GM12891 (cell line): ENCODE data around the gene RTP5. TPM values are rescaled to one million over a fixed set of nuclear protein-coding genes. Genes with fewer than 3 reads are reported as not detected.
"Not testable (repeated sequence)": the region's sequence is repeated elsewhere in the genome, so short reads cannot be mapped to it uniquely, and the experiment has no call there.

Experiments
- DNase-seq: peaks from one replicate; pipeline ENCODE4 v3.0.0; 2011; ENCODE audit warnings: low spot score; ENCODE audit not compliant: insufficient read length
- FAIRE-seq: peaks from 2 replicates; lab custom pipeline; 2011; peaks lifted over from hg19 to GRCh38; lab: Jason Lieb, UNC
- PAX5 ChIP-seq: IDR thresholded peaks from 2 replicates; pipeline ENCODE4 v1.6.1; 2011; ENCODE audit warnings: low read length, moderate library complexity, mild to moderate bottlenecking; ENCODE audit not compliant: insufficient read depth, severe bottlenecking
- POLR2A ChIP-seq: IDR thresholded peaks from 2 replicates; pipeline ENCODE4 v1.6.1; 2011; ENCODE audit warnings: low read depth, low read length, control low read depth
- POLR2AphosphoS5 ChIP-seq: IDR thresholded peaks from 2 replicates; pipeline ENCODE4 v1.6.1; 2011; ENCODE audit warnings: low read depth, low read length, control low read depth
- POU2F2 ChIP-seq: IDR thresholded peaks from 2 replicates; pipeline ENCODE4 v1.6.1; 2011; ENCODE audit warnings: low read depth, mild to moderate bottlenecking, control low read depth, low read length, moderate library complexity
- SPI1 ChIP-seq: IDR thresholded peaks from 2 replicates; pipeline ENCODE4 v1.6.1; 2011; ENCODE audit warnings: low read depth, low read length, control low read depth
- TAF1 ChIP-seq: IDR thresholded peaks from 2 replicates; pipeline ENCODE4 v1.6.1; 2011; ENCODE audit warnings: low read depth, low read length, control low read depth
- polyA plus RNA-seq: library from polyadenylated mRNA; unstranded; fragments of >200 nt; gene quantifications from one replicate; pipeline ENCODE4 v1.2.1, GENCODE V29; 2012; ENCODE audit warnings: low read depth, missing spikeins, inconsistent platforms; ENCODE audit not compliant: missing spikeins

The RTP5 gene
- 0.17 TPM for polyA plus RNA-seq

DNA sequence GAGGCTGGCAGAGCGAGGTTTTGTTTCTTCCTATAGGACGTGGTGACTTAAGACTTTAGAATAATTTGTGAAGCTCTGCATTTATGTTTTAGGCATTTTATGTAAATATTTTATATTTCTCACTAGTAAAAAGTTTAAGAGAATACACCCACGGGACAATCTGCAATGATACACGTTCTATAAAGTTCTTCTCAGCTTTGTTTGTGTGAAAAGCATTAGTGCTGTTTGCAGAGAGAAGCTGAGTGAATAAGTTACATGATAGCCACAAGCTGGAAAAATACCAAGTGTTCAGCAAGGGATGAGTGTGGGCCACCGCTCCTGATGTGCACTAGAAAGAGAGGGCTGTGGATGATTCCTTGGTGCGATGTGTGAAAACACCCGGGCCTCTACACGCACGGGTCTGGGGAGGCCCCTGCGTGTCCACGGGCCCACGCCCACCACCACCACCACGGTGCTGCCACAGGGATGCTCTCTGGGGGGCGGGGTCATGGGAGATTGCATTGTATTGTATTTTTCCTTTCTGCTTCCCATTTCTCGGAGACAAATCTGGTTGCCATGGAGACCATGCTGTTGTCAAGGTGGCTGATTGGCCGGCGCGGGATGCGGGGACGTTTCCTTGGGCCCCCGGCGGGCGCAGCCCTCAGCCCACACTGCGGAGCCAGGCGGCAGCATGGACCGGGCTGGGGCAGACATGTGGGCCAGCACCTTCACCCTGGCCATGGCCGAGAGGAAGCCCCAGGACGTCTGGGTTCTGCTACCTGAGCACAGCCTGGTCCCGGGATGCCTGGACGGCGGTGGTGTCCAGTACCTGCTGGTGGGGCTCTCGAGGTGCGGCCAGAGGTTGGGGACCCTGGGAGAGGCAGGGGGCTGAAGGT is at the start of gene RTP5:
TSS of gene RTP5 (plus strand) at position 643 of the 875 bp plus-strand sequence. CDS start at position 671, 28 bp downstream.
- DNase-seq (no peak), FAIRE-seq (no peak)
- TF ChIP-seq POU2F2 (no peak), POLR2AphosphoS5 (no peak), POLR2A (no peak), TAF1 (no peak), SPI1 (no peak), PAX5 (no peak)

DNA sequence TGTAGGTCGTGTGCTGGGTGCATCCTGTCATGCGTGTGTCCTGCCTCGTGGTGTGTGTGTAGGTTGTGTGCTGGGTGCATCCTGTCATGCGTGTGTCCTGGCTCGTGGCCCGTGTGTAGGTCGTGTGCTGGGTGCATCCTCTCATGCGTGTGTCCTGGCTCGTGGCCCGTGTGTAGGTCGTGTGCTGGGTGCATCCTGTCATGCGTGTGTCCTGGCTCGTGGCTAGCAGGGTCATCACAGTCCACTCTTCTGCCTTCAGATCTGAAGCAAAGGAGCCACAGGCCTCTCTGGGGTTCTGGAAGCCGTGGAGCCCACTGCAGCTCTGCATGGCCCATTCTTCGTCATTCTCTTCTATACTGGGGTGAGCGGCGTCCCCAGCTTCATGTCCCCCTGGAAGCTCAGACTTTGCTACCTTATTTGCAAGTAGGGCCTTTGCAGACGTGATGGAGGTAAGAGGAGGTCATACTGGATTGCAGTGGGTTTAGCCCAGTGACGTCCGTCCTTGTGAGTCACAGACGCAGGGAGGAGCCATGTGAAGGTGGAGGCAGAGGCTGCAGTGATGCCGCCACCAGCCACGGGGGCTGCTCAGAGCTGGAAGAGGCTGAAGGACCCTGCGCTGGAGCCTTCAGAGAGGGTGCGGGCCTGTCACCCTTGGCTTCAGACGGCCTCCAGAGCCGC is 49.4 kb upstream of the RTP5 start:
- DNase-seq, FAIRE-seq: not testable (repeated sequence)

DNA sequence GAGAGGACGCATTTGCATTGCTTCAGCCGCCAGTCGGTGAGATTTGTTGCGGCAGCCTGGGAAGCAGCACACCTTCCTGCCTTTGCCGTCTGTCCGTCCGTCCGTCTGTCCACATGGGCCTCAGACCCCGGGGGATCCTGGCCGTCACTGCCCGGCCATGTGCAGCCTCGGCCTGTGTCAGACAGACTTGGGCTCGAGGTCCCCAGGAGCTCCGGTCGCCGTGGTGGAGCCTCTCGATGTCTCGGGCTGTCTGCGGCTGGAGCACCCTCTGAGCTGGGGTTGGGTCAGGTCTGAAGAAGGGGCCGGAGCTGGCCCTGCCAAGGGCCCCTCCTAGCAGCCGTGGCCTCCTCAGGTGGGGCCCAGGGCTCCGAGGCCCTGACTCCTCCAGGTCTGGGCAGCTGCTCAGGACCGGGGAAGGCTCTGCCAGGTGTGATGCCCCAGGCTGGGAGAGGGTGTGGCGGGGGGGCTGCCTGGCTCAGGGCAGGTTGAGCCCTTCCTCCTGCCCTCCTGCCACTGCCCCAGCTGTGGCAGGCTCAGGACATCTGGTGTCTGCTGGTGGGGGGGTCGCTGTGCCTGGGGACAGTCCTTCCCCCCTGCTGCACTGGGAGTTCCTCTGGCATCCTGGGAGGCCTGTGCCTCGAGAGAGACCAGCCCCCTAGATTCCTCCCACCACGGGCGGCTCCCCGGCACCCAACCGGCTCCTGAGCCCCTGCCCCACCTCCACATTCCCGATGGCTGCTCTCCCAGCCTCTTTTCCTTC is 48.7 kb upstream of the RTP5 start:
- FAIRE-seq (no peak), DNase-seq (peak; percentile 9)
- no peak for TF ChIP-seq POLR2A
- no peak for TF ChIP-seq POU2F2
- no peak for TF ChIP-seq SPI1
- TF ChIP-seq POLR2AphosphoS5: no peak
- no peak for TF ChIP-seq PAX5
- no peak for TF ChIP-seq TAF1

DNA sequence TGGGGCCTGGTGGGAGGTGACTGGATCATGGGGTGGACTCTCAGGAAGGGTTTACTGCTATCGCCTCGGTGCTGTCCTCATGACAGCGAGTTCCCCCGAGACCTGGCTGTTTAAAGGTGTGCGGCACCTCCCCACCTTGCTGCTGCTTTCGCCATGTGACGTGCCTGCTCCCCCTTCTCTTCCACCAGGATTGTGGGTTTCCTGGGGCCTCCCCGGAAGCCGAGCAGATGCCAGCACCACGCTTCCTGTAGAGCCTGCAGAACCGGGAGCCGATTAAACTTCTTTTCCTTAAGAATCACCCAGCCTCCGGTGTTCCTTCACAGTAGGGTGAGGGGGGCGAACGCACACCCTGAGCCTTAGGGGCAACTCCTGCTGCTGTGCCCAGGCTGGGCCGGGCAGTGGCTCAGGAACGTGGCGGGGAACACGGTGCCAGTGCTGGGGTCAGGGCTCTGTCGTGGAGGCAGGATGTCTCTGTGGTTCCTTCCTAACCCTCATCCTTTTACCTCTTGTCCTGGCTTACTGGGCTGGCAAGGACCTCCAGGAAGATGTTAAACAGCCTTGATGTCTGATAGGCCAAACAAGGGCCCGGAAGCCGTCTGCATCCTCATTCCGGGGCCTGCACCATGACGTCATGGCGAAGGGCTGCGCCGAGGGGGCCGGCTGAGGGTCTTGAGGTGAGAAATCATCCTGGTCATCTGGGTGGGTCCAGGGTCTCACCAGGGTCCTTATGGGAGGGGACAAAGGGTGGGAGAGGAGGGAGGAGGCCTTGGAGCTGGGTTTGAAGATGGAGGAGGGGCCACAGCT is 47.9 kb upstream of the RTP5 start:
- TF ChIP-seq POU2F2 (no peak), POLR2A (no peak), TAF1 (no peak), PAX5 (no peak), POLR2AphosphoS5 (no peak), SPI1 (no peak)
- no peak for FAIRE-seq
- DNase-seq: peak; percentile 15

DNA sequence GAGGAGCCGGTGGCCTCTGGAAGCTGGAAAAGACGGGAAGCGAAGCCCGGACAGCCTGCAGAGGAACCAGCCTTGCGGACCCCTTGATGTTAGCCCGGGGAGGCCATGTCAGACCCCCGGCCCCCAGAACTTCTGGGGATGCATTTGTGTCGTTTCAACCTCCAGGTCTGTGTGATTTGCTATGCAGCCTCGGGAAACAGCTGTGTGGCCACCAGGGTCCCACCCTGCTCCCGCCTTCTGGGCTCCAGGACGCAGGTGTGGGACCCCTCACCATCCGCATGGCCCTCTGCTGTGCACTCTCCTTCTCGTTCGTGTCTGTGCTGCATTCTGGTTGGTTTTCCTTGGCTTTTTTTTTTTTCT is 47.3 kb upstream of the RTP5 start:
- no peak for TF ChIP-seq PAX5
- TF ChIP-seq POLR2AphosphoS5: no peak
- TF ChIP-seq TAF1: no peak
- TF ChIP-seq POLR2A: no peak
- TF ChIP-seq SPI1: no peak
- TF ChIP-seq POU2F2: no peak
- FAIRE-seq (no peak), DNase-seq (peak; percentile 18)

DNA sequence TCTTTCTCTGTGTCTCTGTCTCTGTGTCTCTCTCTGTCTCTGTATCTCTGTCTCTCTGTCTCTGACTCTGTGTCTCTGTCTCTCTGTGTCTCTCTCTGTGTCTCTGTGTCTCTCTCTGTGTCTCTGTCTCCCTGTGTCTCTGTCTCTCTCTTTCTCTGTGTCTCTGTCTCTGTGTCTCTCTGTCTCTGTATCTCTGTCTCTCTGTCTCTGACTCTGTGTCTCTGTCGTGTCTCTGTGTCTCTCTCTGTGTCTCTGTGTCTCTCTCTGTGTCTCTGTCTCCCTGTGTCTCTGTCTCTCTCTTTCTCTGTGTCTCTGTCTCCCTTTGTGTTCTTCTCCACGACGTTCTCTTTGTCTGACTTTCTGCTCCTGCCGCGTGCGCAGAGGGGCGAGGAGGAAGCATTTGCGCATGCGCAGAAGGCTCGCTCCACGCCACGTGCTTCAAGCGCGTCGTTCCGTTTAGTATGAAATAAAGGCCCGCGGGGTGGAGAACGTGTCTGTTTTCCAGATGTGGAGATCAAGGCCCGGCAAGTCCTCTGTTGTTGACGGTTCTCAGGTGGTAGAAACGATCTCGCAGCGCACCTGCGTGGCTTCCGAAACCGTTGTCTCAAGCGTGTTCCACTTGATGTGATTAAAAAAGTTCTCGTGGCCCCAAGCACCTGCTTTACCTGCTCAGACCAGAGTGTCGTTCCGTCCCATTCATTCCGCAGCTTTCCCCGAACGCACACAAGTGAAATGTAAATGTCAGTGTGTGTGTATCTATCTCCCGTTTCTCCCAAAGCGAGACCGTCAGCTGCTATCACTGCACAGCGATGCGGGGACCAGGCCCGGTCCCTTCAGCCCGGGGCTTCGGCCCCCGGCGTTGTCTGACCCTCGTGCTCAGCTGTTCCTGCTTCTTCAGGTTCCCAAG is 45.7 kb upstream of the RTP5 start:
- not testable (repeated sequence) for FAIRE-seq, DNase-seq

DNA sequence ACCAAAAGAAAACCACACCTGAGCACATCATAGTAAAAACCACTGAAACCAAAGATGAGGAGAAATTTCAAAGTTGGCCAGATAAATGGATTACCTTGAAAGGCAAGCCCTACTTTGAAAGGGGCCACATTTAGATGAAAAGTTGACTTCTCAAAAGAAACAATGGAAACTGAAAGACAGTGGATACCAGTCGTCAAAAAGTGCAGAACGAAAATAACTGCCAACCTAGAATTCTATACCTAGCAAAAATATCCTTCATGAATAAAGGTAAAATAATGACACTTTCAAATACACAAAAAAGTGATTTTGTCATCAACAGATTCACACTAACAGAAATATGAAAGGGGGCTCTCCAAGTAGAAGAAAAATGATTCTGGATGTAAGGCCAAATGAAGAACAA is 42.1 kb upstream of the RTP5 start:
- FAIRE-seq (no peak), DNase-seq (no peak)
- TF ChIP-seq PAX5: no peak
- TF ChIP-seq POLR2AphosphoS5: no peak
- no peak for TF ChIP-seq SPI1
- no peak for TF ChIP-seq POU2F2
- no peak for TF ChIP-seq POLR2A

DNA sequence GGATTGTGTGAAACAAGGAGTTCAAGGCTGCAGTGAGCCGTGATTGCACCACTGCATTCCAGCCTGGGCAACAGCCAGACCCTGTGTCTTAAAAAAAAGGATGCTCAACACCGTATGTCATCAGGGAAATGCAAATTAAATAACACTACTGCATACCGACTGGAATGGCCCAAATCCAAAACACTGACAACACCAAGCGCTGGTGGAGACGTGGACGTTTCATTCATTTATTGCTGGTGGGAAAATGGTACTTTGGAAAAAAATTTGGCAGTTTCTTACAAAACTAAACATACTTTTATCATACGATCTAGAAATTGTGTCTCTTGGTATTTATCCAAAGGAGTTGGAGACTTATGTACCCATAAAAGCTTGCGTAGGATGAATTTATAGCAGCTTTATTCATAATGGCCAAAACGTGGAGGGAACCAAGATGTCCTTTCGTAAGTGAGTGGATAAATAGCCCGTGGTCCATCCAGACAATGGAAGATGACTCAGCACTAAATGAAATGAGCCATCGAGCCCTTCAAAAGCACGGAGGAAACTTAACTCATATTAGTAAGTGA is 36.3 kb upstream of the RTP5 start:
- FAIRE-seq: no peak
- no peak for DNase-seq

DNA sequence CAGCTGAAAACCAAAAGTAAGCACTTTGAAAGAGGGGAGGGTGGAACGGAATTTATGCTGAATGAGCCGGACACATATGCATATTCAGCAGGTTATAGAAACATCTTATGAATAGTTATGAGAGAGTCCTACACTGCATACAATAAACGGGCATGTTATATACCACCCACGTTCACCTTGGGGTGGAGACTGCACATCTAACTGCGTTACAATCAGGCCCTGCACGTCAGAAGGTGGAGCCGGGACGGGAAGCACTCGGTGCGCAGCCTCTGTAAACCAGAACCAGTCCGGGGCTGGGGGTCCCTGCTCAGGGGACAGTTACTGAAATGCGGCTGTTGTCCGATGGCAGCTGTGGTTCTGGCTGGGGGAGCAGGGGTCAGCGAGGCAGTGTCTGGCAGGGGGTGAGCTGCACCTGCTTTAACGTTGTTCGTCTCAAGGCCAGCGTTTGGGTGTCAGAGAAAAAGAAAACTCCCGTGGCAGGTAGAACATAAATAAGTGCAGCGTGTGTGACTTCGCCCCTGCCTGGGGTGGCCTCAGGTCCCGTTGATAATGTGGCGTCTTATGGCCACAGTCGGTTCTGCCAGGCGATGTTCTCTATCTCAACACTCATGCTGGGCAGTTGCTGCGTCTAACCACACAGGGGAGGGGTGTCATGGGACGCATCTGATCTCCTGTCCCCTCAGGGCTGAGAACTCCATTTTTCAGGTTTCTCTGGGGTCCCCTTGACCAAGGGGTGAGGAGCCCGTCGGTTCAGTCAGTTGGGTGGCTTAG is 35.6 kb upstream of the RTP5 start:
- FAIRE-seq: peak; percentile 41
- not testable (repeated sequence) for DNase-seq

More for the DNA sequence above, 36.3 kb upstream of the RTP5 start:
- no peak for TF ChIP-seq POLR2A
- no peak for TF ChIP-seq POU2F2
- TF ChIP-seq PAX5: no peak
- TF ChIP-seq SPI1: no peak
